HEK293T (cell line): ENCODE data around the gene PCDHB6.

Source experiments
- FOXM1 ChIP-seq: fragments of 450-650 bp; IDR thresholded peaks from 2 replicates; pipeline ENCODE4 v1.6.1; 2017; ENCODE audit warnings: mild to moderate bottlenecking, borderline replicate concordance
- L3MBTL2 ChIP-seq: fragments of 450-650 bp; conservative IDR thresholded peaks from 2 replicates; pipeline ENCODE4 v1.6.1; 2016; ENCODE audit warnings: mild to moderate bottlenecking
- PKNOX1 ChIP-seq: fragments of 450-650 bp; IDR thresholded peaks from 2 replicates; pipeline ENCODE4 v1.6.1; 2016

DNA sequence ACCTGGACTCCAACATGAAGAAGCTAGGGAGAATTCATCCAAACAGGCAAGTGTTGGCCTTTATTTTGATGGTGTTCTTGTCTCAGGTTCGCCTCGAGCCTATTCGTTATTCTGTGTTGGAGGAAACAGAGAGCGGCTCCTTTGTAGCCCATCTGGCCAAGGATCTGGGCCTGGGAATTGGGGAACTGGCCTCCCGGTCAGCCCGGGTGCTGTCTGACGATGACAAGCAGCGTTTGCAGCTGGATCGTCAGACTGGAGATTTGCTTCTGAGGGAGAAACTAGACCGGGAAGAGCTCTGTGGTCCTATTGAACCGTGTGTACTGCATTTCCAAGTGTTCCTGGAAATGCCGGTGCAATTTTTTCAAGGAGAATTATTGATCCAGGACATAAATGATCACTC is 27.9 kb upstream of the PCDHB6 start:
- TF ChIP-seq PKNOX1 (no peak), FOXM1 (no peak), L3MBTL2 (no peak)
